WTC11 (cell line): ENCODE results near the gene NOXA1.

Source experiments
- JUN ChIP-seq: sonication (generic); formaldehyde crosslinking; IDR thresholded peaks from 2 replicates; pipeline ENCODE4 v1.8.0; 2023; ENCODE audit warnings: mild to moderate bottlenecking, missing genetic modification reagents
- ZNF121 ChIP-seq: sonication (generic); formaldehyde crosslinking; IDR thresholded peaks from 2 replicates; pipeline ENCODE4 v1.8.0; 2023; ENCODE audit warnings: missing genetic modification reagents
- TF ChIP-seq, protein P1 (sequence below): sonication (generic); formaldehyde crosslinking; IDR thresholded peaks from 2 replicates; pipeline ENCODE4 v1.8.1; 2022; ENCODE audit warnings: mild to moderate bottlenecking, missing genetic modification reagents, moderate library complexity, borderline replicate concordance
- TF ChIP-seq, protein P2 (sequence below): sonication (generic); formaldehyde crosslinking; IDR thresholded peaks from 2 replicates; pipeline ENCODE4 v1.8.1; 2022; ENCODE audit warnings: missing genetic modification reagents, borderline replicate concordance
- TF ChIP-seq, protein P3 (sequence below): sonication (generic); formaldehyde crosslinking; IDR thresholded peaks from 2 replicates; pipeline ENCODE4 v1.8.1; 2023; ENCODE audit warnings: mild to moderate bottlenecking, missing genetic modification reagents, moderate library complexity
- TF ChIP-seq, protein P4 (sequence below): sonication (generic); formaldehyde crosslinking; conservative IDR thresholded peaks from 2 replicates; pipeline ENCODE4 v1.8.1; 2022; ENCODE audit warnings: mild to moderate bottlenecking, missing genetic modification reagents

DNA sequence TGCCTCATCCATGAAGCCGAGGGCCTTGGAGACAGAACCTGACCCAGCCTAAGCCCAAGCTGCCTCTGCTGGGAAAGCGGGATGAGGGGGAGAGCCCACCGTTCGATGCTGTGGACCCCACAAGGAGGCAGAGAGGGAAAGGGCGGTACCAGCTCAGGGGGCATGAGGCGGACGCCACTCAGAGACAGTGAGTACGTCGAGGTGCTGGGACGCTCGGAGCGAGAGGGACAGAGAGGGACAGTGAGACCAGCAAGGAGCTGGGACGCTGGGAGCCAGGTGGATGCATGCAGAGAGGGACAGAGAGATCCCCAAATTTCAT, 33.8 kb upstream of the NOXA1 start:
- TF ChIP-seq ZNF121 (no peak), JUN (CRISPR knock-in tag) (no peak)
- TF ChIP-seq, protein P1, sequence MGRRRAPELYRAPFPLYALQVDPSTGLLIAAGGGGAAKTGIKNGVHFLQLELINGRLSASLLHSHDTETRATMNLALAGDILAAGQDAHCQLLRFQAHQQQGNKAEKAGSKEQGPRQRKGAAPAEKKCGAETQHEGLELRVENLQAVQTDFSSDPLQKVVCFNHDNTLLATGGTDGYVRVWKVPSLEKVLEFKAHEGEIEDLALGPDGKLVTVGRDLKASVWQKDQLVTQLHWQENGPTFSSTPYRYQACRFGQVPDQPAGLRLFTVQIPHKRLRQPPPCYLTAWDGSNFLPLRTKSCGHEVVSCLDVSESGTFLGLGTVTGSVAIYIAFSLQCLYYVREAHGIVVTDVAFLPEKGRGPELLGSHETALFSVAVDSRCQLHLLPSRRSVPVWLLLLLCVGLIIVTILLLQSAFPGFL (CRISPR knock-in tag): no peak
- TF ChIP-seq, protein P2, sequence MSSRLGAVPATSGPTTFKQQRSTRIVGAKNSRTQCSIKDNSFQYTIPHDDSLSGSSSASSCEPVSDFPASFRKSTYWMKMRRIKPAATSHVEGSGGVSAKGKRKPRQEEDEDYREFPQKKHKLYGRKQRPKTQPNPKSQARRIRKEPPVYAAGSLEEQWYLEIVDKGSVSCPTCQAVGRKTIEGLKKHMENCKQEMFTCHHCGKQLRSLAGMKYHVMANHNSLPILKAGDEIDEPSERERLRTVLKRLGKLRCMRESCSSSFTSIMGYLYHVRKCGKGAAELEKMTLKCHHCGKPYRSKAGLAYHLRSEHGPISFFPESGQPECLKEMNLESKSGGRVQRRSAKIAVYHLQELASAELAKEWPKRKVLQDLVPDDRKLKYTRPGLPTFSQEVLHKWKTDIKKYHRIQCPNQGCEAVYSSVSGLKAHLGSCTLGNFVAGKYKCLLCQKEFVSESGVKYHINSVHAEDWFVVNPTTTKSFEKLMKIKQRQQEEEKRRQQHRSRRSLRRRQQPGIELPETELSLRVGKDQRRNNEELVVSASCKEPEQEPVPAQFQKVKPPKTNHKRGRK (CRISPR knock-in tag): no peak
- TF ChIP-seq, protein P3, sequence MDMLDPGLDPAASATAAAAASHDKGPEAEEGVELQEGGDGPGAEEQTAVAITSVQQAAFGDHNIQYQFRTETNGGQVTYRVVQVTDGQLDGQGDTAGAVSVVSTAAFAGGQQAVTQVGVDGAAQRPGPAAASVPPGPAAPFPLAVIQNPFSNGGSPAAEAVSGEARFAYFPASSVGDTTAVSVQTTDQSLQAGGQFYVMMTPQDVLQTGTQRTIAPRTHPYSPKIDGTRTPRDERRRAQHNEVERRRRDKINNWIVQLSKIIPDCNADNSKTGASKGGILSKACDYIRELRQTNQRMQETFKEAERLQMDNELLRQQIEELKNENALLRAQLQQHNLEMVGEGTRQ (CRISPR knock-in tag): no peak
- TF ChIP-seq, protein P4, sequence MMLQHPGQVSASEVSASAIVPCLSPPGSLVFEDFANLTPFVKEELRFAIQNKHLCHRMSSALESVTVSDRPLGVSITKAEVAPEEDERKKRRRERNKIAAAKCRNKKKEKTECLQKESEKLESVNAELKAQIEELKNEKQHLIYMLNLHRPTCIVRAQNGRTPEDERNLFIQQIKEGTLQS (CRISPR knock-in tag): no peak
